HL-60/S4 treated with phorbol 12-myristate 13-acetate at 8.2 ng/mL for 4 days and 3 days (cell line): ENCODE data around the gene TMEM183A.

ENCODE experiments used
- in situ Hi-C: fragments of 300-500 bp; cut with MboI; formaldehyde crosslinking; loops from 2 replicates; pipeline ENCODE4 v1.15.0; 2022; ENCODE audit warnings: low sequenced_read_pairs

TMEM183A gene

GRCh38 chr1:203028067-203028783, 21.1 kb downstream of the TMEM183A start:
- in situ Hi-C loops, result loop anchor here (25.0 kb wide), 1 partner anchor 459 kb away; the partner anchor contains the start of genes OPTC and PRELP

- in situ Hi-C loops, result loop anchor here (25.0 kb wide), 1 partner anchor 458 kb away; the partner anchor contains the start of genes OPTC and PRELP
These were observed 21.8 kb downstream of the TMEM183A start for GRCh38 chr1:203028784-203029553.

GRCh38 chr1:203031467-203031866, 24.3 kb downstream of the TMEM183A start:
- in situ Hi-C loops, result loop anchor here (10.0 to 25.0 kb wide), 4 partner anchors 93 to 456 kb away; partner anchors contain the start of genes ADORA1, OPTC and PRELP

GRCh38 chr1:203033287-203033686, 26.1 kb downstream of the TMEM183A start:
- in situ Hi-C loops, result loop anchor here (10.0 to 25.0 kb wide), 4 partner anchors 92 to 454 kb away; partner anchors contain the start of genes ADORA1, OPTC and PRELP

- in situ Hi-C loops, result loop anchor here (10.0 to 25.0 kb wide), 4 partner anchors 91 to 453 kb away; partner anchors contain the start of genes ADORA1, OPTC and PRELP
These were observed 26.7 kb downstream of the TMEM183A start for GRCh38 chr1:203033917-203034316.

GRCh38 chr1:203034422-203035110, 27.4 kb downstream of the TMEM183A start:
- in situ Hi-C loops, result loop anchor here (10.0 to 25.0 kb wide), 4 partner anchors 90 to 453 kb away; partner anchors contain the start of genes ADORA1, OPTC and PRELP

GRCh38 chr1:203035111-203036000, 28.2 kb downstream of the TMEM183A start:
- in situ Hi-C loops, result loop anchor here (10.0 to 25.0 kb wide), 4 partner anchors 89 to 452 kb away; partner anchors contain the start of genes ADORA1, OPTC and PRELP

- in situ Hi-C loops, result loop anchor here (10.0 to 25.0 kb wide), 4 partner anchors 89 to 451 kb away; partner anchors contain the start of genes ADORA1, OPTC and PRELP
These were observed 29.0 kb downstream of the TMEM183A start for GRCh38 chr1:203036135-203036534.

- in situ Hi-C loops, result loop anchor here (10.0 to 25.0 kb wide), 4 partner anchors 88 to 451 kb away; partner anchors contain the start of genes ADORA1, OPTC and PRELP
These were observed 29.4 kb downstream of the TMEM183A start for GRCh38 chr1:203036537-203036936.

- in situ Hi-C loops, result loop anchor here (10.0 to 25.0 kb wide), 4 partner anchors 87 to 450 kb away; partner anchors contain the start of genes ADORA1, OPTC and PRELP
These were observed 30.5 kb downstream of the TMEM183A start for GRCh38 chr1:203037509-203038190.

- in situ Hi-C loops, result loop anchor here (10.0 to 25.0 kb wide), 4 partner anchors 87 to 449 kb away; partner anchors contain the start of genes ADORA1, OPTC and PRELP
These were observed 31.1 kb downstream of the TMEM183A start for GRCh38 chr1:203038217-203038741.

- in situ Hi-C loops, result loop anchor here (10.0 to 25.0 kb wide), 4 partner anchors 86 to 448 kb away; partner anchors contain the start of genes ADORA1, OPTC and PRELP
These were observed 31.9 kb downstream of the TMEM183A start for GRCh38 chr1:203038891-203039608.

- in situ Hi-C loops, result loop anchor here (10.0 to 25.0 kb wide), 4 partner anchors 85 to 447 kb away; partner anchors contain the start of genes ADORA1, OPTC and PRELP
These were observed 32.7 kb downstream of the TMEM183A start for GRCh38 chr1:203039609-203040512.

- in situ Hi-C loops, result loop anchor here (25.0 kb wide), 1 partner anchor 447 kb away; the partner anchor contains the start of genes OPTC and PRELP
These were observed 33.5 kb downstream of the TMEM183A start for GRCh38 chr1:203040513-203041275.

- in situ Hi-C loops, result loop anchor here (25.0 kb wide), 1 partner anchor 446 kb away; the partner anchor contains the start of genes OPTC and PRELP
These were observed 34.3 kb downstream of the TMEM183A start for GRCh38 chr1:203041351-203041932.
